Raji (cell line): Measurements from ENCODE around the gene ZBTB25.

Experiments
- POLR2A ChIP-seq: IDR thresholded peaks from 2 replicates; pipeline ENCODE4 v1.6.1; 2011; ENCODE audit warnings: low read depth, low read length, control low read depth; ENCODE audit not compliant: insufficient read depth

ZBTB25 gene

GRCh38 chr14:64442300-64442988 is 61.2 kb downstream of the ZBTB25 start:
- no peak for TF ChIP-seq POLR2A

- TF ChIP-seq POLR2A = no peak
Observed at GRCh38 chr14:64440494-64440893, 63.1 kb downstream of the ZBTB25 start.

GRCh38 chr14:64439141-64439540 is 64.5 kb downstream of the ZBTB25 start:
- no peak for TF ChIP-seq POLR2A

GRCh38 chr14:64438181-64438841 is 65.3 kb downstream of the ZBTB25 start:
- TF ChIP-seq POLR2A = no peak

GRCh38 chr14:64434528-64434927 is 69.1 kb downstream of the ZBTB25 start:
- TF ChIP-seq POLR2A = no peak

GRCh38 chr14:64423987-64424386 is 79.7 kb downstream of the ZBTB25 start:
- TF ChIP-seq POLR2A = no peak

- TF ChIP-seq POLR2A = no peak
Observed at GRCh38 chr14:64422756-64423155, 80.9 kb downstream of the ZBTB25 start.

GRCh38 chr14:64422005-64422404 is 81.6 kb downstream of the ZBTB25 start:
- no peak for TF ChIP-seq POLR2A

- no peak for TF ChIP-seq POLR2A
Observed at GRCh38 chr14:64421166-64421565, 82.5 kb downstream of the ZBTB25 start.

- TF ChIP-seq POLR2A = no peak
Observed at GRCh38 chr14:64419003-64419402, 84.6 kb downstream of the ZBTB25 start.

GRCh38 chr14:64417771-64418125 is 85.9 kb downstream of the ZBTB25 start:
- no peak for TF ChIP-seq POLR2A

GRCh38 chr14:64417055-64417770 is 86.4 kb downstream of the ZBTB25 start:
- no peak for TF ChIP-seq POLR2A

GRCh38 chr14:64416348-64416932 is 87.2 kb downstream of the ZBTB25 start:
- TF ChIP-seq POLR2A = no peak

GRCh38 chr14:64412237-64412636 is 91.4 kb downstream of the ZBTB25 start:
- TF ChIP-seq POLR2A = no peak

- no peak for TF ChIP-seq POLR2A
Observed at GRCh38 chr14:64411001-64411400, 92.6 kb downstream of the ZBTB25 start.

GRCh38 chr14:64410084-64410774 is 93.4 kb downstream of the ZBTB25 start:
- TF ChIP-seq POLR2A = no peak
